GM18520 (cell line): ENCODE data around the gene MS4A6E.
"Not testable (repeated sequence)": the region's sequence is repeated elsewhere in the genome, so short reads cannot be mapped to it uniquely, and the experiment has no call there.

Experiments
- ATAC-seq: cut with Tn5 transposase; IDR thresholded peaks from one replicate; pipeline ENCODE4 v1.9.1; 2021; ENCODE audit not compliant: unreplicated experiment

Gene MS4A6E

GRCh38 chr11:60326955-60327354 lies at the start of gene MS4A6E:
Gene MS4A6E, plus strand, starts transcription at chr11:60327255. Its CDS starts 7,641 bp downstream, at chr11:60334896.
- no peak for ATAC-seq

DNA sequence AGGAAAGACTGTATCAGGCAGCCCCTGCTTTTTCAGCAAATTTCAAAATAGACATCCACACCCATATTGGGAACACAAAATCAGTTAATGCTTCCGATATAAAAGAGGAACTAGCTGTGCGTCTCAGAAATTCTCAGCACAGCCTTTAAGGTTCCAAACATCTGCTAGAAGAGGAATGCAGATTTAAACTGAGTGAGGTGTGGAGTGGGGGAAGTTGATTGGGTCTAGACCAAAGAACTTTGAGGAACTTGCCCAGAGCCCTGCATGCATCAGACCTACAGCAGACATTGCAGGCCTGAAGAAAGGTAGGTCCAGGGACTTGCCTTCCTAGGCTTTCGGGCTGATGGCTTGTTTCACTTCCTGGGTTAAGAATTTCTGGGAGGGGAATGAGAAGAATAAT lies 46.6 kb upstream of the MS4A6E start, which contains the start of gene MS4A4A:
Gene MS4A4A, plus strand, starts transcription at position 255 of the 400 bp plus-strand sequence. Its CDS starts 10 bp downstream, at position 265.
- ATAC-seq = no peak

DNA sequence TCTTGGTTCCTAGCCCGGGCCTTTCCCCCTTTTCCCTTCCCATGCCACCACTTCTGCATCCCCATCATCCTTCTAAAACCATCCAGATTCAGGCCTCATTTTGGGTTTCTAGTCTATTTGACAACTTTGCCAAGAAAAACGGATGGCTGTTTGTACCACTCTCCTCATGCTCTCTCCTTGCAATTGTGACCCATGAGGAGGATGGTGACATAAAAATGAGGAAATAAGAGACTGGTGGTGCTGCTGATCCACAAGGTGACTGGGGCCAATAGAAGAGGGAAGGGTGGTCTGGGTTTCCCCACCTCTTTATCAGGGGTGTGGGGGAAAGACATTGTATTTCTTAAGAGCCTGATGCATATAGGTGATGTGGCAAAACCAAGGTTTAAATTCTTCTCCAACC lies 45.6 kb upstream of the MS4A6E start:
- ATAC-seq = no peak

DNA sequence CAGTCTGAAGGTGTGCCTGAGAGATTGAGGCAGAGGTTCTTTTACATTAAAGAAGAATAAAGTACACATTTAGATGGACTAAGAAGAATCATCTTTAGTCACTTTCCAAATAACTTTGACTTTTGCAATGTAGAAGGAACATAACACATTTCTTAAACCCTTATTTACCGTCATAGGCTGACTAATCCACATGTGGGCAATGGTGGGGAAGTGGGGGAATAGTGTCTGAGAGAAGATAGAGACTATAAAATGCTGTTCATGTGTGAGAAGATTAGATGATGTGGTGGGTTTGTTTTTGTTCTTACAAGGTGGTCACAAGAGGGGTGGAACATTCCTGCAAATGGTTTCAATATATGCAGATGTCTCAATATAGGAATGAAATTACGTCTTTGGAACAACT lies 44.8 kb upstream of the MS4A6E start:
- ATAC-seq = no peak

DNA sequence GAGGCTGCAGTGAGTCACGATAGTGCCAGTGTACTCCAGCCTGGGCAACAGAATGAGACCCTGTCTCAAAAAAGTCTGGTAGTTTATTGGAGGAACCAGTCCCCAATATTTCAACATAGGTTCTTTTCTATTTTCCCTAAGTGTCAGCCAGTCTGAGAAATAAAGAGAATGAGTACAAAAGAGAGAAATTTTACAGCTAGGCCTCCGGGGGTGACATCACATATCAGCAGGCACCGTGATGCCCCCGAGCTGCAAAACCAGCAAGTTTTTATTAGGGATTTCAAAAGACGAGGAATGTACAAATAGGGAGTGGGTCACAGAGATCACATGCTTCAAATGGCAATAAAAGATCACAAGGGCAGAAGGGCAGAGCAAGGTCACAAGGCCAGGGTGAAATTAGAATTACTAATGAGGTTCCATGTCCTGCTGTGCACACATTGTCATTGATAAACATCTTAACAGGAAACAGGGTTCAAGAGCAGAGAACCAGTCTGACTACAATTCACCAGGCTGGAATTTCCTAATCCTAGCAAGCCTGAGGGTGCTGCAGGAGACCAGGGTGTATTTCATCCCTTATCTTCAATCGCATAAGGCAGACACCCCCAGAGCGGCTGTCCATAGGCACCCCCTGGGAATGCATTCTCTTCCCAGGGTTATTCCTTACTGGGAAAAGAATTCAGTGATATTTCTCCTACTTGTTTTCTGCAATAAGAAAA lies 41.5 kb upstream of the MS4A6E start:
- not testable (repeated sequence) for ATAC-seq

DNA sequence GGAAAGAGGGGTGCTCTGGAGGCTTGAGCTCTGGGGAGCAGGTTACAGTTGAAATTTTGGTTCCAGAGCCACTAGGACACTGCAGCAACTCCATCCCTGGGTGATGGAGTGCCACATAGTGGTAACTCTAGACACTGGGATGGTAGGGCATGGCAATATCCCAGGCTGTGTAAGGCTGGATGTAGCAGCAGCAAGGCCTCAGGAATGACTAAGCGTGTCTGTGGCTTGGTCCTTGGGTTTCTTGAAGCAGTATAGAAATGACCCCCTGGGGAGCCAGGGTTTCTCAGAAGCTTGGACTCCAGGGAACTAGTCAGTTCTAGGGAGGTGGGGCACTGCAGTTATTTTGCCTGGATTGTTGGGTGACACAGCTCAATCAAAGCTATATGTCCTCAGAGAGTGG lies 38.5 kb upstream of the MS4A6E start:
- ATAC-seq = no peak

GRCh38 chr11:60292145-60292544 lies 34.9 kb upstream of the MS4A6E start:
- no peak for ATAC-seq

GRCh38 chr11:60301178-60301577 lies 25.9 kb upstream of the MS4A6E start:
- no peak for ATAC-seq

GRCh38 chr11:60301884-60302283 lies 25.2 kb upstream of the MS4A6E start:
- not testable (repeated sequence) for ATAC-seq

DNA sequence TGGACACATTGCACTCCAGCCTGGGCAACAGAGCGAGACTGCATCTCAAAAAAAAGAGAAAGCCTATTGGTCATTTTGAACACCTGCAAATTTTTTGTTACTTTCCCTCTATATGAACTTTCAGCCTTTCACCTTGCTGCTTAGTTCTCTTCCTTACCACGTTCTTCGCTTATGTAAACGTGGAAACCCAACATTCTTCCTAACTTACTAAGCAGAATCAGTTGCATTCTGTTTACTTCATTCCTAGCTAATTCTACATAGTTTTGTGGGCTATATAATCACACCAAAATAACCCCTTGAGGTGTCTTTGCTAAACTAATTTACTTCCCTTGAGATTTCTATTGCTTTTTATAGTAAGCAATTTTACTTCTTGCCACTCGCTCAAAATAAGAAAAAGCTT lies 23.4 kb upstream of the MS4A6E start:
- ATAC-seq = no peak

- ATAC-seq = no peak
These were observed 21.0 kb upstream of the MS4A6E start for GRCh38 chr11:60305906-60306619.

- peak; percentile 37 for ATAC-seq
These were observed 19.4 kb upstream of the MS4A6E start for GRCh38 chr11:60307507-60308195.

- peak; percentile 27 for ATAC-seq
These were observed 16.6 kb upstream of the MS4A6E start for GRCh38 chr11:60310407-60310998.

- ATAC-seq = no peak
These were observed 12.3 kb upstream of the MS4A6E start for GRCh38 chr11:60314635-60315321.

GRCh38 chr11:60315871-60316270 lies 11.2 kb upstream of the MS4A6E start:
- no peak for ATAC-seq

DNA sequence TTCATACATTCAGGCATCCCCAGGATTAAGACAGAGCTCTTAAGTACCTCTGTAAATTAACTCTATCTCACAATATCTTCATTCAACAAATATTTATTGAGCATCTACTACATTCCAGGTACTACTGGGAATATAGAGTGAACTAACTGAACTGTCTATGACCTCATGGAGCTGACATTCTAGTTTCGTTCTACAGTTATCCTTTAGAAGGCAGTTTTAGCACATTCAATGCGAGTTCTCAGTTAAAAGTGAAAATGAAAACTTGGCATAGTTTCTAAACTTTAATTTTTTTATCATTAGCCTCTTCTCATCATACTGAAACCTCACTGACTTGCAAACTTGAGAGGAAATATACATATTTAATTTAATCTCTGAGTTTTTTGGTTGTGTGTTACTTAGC lies 10.7 kb upstream of the MS4A6E start:
- no peak for ATAC-seq

DNA sequence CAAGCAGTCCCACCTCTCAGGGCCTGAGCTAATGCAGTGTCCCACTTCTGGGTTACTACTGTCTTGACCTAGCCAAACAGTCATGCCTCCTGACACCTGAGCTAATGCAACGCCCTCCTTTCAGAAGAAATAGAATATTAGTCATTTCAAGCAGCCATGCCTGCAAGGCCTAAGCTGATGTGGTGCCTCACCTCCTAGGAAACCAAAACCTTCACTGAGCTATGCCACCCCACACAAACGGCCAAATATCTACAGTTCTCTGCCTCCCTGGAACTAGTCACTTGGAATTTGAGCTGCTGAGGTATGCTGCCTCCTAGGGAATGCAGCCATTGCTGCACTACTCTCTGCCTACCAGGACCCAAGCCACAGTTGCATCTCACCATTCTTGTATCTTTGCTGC lies 8.3 kb upstream of the MS4A6E start:
- ATAC-seq = no peak

- ATAC-seq = no peak
These were observed 6.0 kb upstream of the MS4A6E start for GRCh38 chr11:60321051-60321450.

DNA sequence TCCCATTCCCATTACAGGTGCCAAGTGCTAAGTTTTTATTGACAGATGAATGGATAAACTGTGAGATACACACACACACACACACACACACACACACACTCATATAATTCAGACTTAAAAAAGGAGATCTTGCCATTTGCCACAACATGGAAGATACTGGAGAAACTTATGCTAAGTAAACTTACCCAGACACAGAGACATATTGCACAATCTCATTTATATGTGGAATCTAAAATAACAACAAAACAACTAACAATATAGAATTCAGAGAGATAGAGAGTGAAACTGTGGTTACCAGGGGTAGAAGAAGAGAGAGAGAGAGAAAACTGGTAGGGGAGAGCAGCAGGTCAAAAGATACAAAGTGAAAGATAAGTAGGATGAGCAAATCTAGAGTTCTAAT lies 1.4 kb downstream of the MS4A6E start:
- ATAC-seq = no peak

DNA sequence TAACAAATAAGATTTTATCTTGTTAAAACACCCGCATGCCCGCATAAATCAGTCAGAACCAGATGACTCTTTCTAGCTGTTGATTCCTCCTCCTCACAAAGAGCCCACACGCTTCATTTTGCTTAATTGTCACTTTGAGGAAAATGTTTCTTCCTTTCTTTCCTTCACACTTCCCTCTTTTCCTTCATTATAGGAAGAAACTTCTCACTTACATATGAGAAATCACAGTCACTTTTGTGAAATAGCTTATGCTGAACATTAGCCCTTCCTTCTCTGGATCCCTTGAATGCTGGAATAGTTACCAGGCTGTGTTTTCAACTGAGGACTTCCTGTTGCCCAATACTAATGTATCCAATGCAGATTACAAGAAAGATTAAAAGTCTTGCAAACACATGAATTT lies 5.8 kb downstream of the MS4A6E start:
- no peak for ATAC-seq
